Activated CD8-positive, alpha-beta memory T cell treated with anti-CD3 and anti-CD28 coated beads for 36 hours (primary cell): ENCODE data around the gene CDC20. TPM values are rescaled to one million over a fixed set of nuclear protein-coding genes. Genes with fewer than 3 reads are reported as not detected.
"Not testable (repeated sequence)": the region's sequence is repeated elsewhere in the genome, so short reads cannot be mapped to it uniquely, and the experiment has no call there.

ENCODE experiments used
- CTCF ChIA-PET: fragments of 350-600 bp; sonication (Branson Sonifier 250); formaldehyde crosslinking; loops from one replicate; lab custom pipeline; 2021; ENCODE audit warnings: antibody characterized with exemption; lab: Charles Lee
- POLR2A ChIA-PET: fragments of 350-600 bp; sonication (Branson Sonifier 250); formaldehyde crosslinking; loops from one replicate; lab custom pipeline; 2021; ENCODE audit warnings: antibody characterized with exemption; lab: Charles Lee
- total RNA-seq, 2 experiments: library from RNA; stranded (reverse); gene quantifications; one replicate each; pipeline ENCODE4 v1.2.3, GENCODE V29; 2021

Gene CDC20
- total RNA-seq, 2 experiments from 2014 or later = 141 to 148 TPM

DNA sequence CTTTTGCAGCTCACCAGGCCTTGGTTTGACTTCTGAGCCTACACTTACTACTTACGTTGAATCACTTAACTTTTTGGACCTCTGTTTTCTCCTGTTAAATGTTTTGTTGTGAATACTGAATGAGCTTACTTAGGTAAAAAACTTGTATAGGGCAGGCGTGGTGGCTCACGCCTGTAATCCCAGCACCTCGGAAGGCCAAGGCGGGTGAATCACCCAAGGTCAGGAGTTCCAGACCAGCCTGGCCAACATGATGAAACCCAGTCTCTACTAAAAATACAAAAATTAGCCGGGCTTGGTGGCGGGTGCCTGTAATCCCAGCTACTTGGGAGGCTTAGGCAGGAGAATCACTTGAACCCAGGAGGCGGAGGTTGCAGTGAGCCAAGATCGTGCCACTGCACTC, 41.7 kb downstream of the CDC20 start:
- CTCF ChIA-PET = interaction anchor here (2.9 kb wide), 1 partner anchor 173 kb away, joined by 9 read pairs; no protein-coding TSS in a partner anchor
- POLR2A ChIA-PET = not testable (repeated sequence)

DNA sequence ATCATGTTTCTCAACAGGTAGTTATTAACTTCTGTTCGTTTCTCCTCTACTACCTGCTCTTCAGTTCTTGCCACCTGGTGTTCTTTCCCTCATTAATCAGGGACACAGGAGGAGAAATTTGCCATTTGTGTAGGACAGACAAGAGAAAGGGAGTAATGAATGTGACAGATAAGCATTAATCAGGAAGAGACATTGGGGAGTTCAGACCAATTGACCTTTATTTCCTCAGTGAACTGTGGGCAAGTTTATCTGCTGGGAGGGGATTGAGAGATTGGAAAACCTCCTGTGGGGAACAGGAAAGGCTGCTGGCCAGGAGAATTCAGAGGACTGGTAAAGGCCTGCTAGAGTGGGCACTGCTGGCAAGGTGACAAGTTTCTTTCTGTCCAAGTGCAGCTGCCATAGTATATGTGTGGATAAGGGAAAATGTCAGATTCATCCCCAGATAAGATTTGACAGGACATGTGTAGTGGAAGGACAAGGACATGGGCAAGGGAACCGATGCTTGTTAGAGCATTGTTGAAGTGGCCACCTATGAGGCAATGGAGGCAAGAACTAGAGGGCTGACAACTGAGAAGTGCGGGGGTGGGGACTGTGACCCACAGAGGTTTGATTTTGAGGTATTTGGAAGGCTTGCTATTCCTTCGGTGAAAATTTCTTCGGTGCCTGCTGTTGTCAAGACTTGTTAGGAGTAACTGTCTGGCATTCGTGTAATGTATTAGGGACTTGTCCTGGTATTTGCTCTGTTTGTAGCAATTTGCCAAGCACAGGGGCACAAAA, 43.5 kb downstream of the CDC20 start:
- ChIA-PET POLR2A (no interaction called here), CTCF (no interaction called here)

DNA sequence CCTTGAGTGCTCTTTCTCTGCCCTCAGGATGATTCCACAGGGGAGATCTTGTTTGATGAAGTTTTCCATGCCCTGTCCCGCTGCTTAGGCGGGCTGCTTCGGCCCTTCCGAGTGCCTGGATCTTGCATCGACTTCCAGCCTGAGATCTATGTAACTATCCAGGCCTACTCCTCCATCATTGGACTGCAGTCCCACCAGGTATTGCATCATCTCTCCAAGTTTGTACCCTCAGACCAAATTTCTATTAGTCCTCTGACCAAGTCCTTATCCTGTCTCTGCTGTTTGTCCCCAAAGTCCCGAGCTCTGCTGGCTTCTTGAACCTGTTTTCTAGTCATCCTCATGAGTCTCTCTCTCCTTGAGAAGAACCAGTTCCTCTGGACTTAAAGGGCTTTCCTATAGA, 45.6 kb downstream of the CDC20 start:
- ChIA-PET POLR2A (no interaction called here), CTCF (no interaction called here)

DNA sequence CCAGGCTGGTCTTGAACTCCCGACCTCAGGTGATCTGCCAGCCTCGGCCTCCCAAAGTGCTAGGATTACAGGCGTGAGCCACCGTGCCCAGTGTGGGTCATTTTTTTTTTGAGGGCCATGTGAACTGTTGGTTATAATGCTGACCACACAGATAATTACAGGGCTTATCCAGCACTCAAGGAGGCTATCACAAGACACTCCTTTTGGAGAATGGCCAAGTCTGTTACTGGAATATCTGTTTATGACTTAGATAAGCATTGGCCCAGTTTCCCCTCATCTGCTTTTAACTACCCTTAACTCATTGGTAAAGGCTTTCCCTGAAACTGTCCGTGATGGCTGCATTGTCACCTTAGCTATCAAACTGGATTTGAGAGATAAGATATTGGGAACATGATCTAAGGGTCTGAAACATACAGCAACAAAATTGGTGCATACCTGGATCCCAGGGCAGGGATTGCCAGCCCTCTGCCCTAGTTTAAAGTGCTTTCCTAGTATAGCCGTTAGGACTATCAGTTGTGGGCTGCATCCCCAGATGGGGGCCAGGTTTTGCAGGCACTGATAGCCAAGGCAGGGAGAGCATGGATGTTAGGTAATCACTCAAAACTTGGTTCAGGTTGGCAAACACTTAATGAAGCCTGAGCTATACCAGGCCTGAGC, 46.6 kb downstream of the CDC20 start:
- ChIA-PET POLR2A (no interaction called here), CTCF (no interaction called here)

DNA sequence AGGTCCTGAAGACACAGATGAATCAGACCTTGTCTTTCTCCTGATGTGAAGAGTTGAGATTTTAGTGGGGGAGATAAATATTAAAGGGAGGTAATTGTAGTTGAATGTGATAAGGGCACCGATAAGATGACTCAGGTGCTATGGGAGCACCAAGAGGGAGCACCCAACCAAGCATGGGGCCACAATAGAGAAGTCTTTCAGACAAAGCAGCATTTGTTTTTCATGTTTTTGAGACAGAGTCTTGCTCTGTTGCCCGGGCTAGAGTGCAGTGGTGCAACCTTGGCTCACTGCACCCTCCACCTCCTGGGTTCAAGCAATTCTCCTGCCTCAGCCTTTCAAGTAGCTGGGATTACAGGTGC, 47.1 kb downstream of the CDC20 start:
- ChIA-PET CTCF (interaction anchor here (1.3 kb wide), 1 partner anchor 9 kb away, joined by 3 read pairs; no protein-coding TSS in a partner anchor), POLR2A (interaction anchor here (0.8 kb wide), 1 partner anchor 48 kb away, joined by 3 read pairs; no protein-coding TSS in a partner anchor)

DNA sequence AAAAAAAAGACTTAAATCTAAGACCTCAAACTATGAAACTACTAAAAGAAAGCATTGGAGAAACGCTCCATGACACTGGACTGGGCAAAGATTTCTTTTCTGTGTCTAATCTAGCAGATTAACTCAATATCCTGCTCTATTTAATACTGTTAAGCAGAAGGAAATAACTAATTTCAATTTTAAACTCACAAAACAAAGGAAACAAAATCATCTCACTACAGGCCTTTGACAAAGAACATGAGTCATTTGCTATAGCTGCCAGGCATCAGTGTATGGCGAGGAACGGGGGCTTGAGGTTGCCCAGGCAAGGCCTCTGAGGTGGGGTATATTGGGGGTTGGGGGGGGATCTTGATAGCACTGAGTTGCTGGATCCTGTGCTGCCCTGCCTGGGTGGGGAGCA, 51.8 kb downstream of the CDC20 start:
- POLR2A ChIA-PET = no interaction called here
- CTCF ChIA-PET = no interaction called here

Other genes with a start within 250 kb of the CDC20 start
- 100 to 1,000 TPM; 165 TPM for gene EBNA1BP2, start 186.7 kb upstream of the CDC20 start, total RNA-seq
- gene CFAP57, start 186.7 kb upstream of the CDC20 start, total RNA-seq = under 1 TPM; 0.25 to 0.42 TPM
- gene TMEM125, start 89.0 kb upstream of the CDC20 start, total RNA-seq = not detected
- not detected for gene C1orf210, start 73.4 kb upstream of the CDC20 start, total RNA-seq
- gene TIE1, start 58.0 kb upstream of the CDC20 start, total RNA-seq = under 1 TPM; 0.44 to 0.59 TPM
- gene MPL, start 21.2 kb upstream of the CDC20 start, total RNA-seq = not detected
- gene ELOVL1, start 9.0 kb downstream of the CDC20 start, total RNA-seq = 10 to 100 TPM; 81.2 to 84.7 TPM
- 10 to 100 TPM; 39.6 to 39.7 TPM for gene MED8, start 30.8 kb downstream of the CDC20 start, total RNA-seq
- 10 to 100 TPM; 34.4 to 36.7 TPM for gene SZT2, start 30.9 kb downstream of the CDC20 start, total RNA-seq
- 1 to 10 TPM; 4.8 to 5.0 TPM for gene HYI, start 95.0 kb downstream of the CDC20 start, total RNA-seq
- under 1 TPM; 0.67 to 0.86 TPM for gene PTPRF, start 171.9 kb downstream of the CDC20 start, total RNA-seq